ENCODE measurements around the gene GRM1.

- TF ChIP-seq ZFP37 (tag by site-specific recombination; IDR thresholded peaks at IDR 0.05) (no peak), ZNF629 (tag by site-specific recombination; IDR thresholded peaks at IDR 0.05) (no peak)
Measured at GRCh38 chr6:146047371-146047770, 18.5 kb downstream of the GRM1 start.

Data from HEK293 (cell line).